DOHH2 (cell line): ENCODE measurements around the gene SLC44A1.

Experiments
- H3F3A ChIP-seq: fragments of 200-600 bp; sonication (generic), shearing (Covaris generic); 2 replicates; pipeline ENCODE4 v1.6.0; 2016; ENCODE audit warnings: antibody characterized with exemption, mild to moderate bottlenecking; ENCODE audit not compliant: control insufficient read depth, insufficient read depth
- H3K27ac ChIP-seq: fragments of 200-600 bp; sonication (generic); 2 replicates; pipeline ENCODE4 v1.5.1; 2014; ENCODE audit warnings: low read depth, mild to moderate bottlenecking, low read length, moderate library complexity
- H3K27me3 ChIP-seq: fragments of 200-600 bp; sonication (generic); 2 replicates; pipeline ENCODE4 v1.6.1; 2014; ENCODE audit warnings: mild to moderate bottlenecking, low read length, mixed read lengths; ENCODE audit not compliant: control insufficient read depth
- H3K36me3 ChIP-seq: fragments of 200-600 bp; sonication (generic); 2 replicates; pipeline ENCODE4 v1.6.1; 2014; ENCODE audit warnings: mild to moderate bottlenecking, low read length, moderate library complexity, mixed read lengths; ENCODE audit not compliant: control insufficient read depth
- H3K4me1 ChIP-seq: fragments of 200-600 bp; sonication (generic); 2 replicates; pipeline ENCODE4 v1.6.1; 2014; ENCODE audit warnings: mild to moderate bottlenecking, low read length, mixed read lengths; ENCODE audit not compliant: control insufficient read depth
- H3K4me2 ChIP-seq: fragments of 200-600 bp; sonication (generic); 2 replicates; pipeline ENCODE4 v1.6.0; 2014; ENCODE audit warnings: mild to moderate bottlenecking, low read length, moderate library complexity
- H3K4me3 ChIP-seq: fragments of 200-600 bp; sonication (generic); 2 replicates; pipeline ENCODE4 v1.5.1; 2014; ENCODE audit warnings: mild to moderate bottlenecking, low read length, mixed read lengths
- H3K79me2 ChIP-seq: fragments of 200-600 bp; sonication (generic); 2 replicates; pipeline ENCODE4 v1.6.1; 2014; ENCODE audit warnings: mild to moderate bottlenecking, low read length, mixed read lengths; ENCODE audit not compliant: control insufficient read depth
- H3K9me2 ChIP-seq: fragments of 200-600 bp; sonication (generic); replicated peaks from 2 replicates; pipeline ENCODE4 v1.6.1; 2014; ENCODE audit warnings: mild to moderate bottlenecking, low read length, mixed read lengths; ENCODE audit not compliant: control insufficient read depth
- H3K9me3 ChIP-seq: fragments of 200-600 bp; sonication (generic); 2 replicates; pipeline ENCODE4 v1.6.1; 2014; ENCODE audit warnings: antibody characterized with exemption, low read length, mixed read lengths; ENCODE audit not compliant: control insufficient read depth, insufficient read depth
- H4K20me1 ChIP-seq: fragments of 200-600 bp; sonication (generic); 2 replicates; pipeline ENCODE4 v1.6.0; 2014; ENCODE audit warnings: low read depth, mild to moderate bottlenecking, antibody characterized with exemption, low read length, moderate library complexity; ENCODE audit not compliant: control insufficient read depth, insufficient read depth
- EZH2phosphoT487 ChIP-seq: fragments of 200-600 bp; sonication (generic); IDR thresholded peaks from 2 replicates; pipeline ENCODE4 v1.6.1; 2017; ENCODE audit warnings: borderline replicate concordance, mild to moderate bottlenecking, antibody characterized with exemption, low read length, moderate library complexity, mixed read lengths
- TF ChIP-seq, protein P1 (sequence below): fragments of 200-600 bp; sonication (generic); IDR thresholded peaks from one replicate; pipeline ENCODE4 v1.5.1; 2014; ENCODE audit warnings: antibody characterized with exemption, mild to moderate bottlenecking, low read depth, low read length; ENCODE audit not compliant: poor library complexity, severe bottlenecking

SLC44A1 gene

DNA sequence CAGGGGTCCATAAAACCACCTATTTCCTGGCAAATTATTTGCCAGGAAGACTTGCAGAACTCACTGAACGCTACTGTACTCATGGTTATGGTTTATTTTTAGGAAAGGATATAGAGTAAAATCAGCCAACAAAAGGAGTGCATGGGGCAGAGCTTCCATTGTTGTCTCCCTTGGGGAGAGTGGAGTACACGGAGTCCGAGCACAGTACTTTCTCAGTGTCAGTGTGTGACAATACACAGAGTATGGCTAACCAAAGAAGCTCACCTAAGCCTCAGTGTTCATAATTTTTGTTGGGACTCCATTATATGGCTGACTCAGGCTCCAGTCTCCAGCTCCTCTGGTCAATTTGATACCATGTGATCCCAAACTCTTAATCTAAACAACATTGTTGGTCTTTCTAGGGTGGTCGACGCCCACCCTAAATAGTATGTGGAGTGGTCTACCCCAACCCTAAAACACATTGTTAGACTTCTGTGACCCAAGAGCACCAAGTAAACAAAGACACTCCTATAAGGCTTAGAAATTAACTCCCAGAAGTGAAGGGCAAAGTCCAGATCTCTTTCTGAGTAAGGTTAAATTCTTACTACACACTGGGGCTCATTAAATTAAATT is 74.9 kb downstream of the SLC44A1 start:
- Histone ChIP-seq H3K79me2 (no peaks in the 10 kb centered on the region), H3K27me3 (no peaks in the 10 kb centered on the region), H3K4me3 (no peak overlapping the region), H3K4me1 (peaks cover 12% of the 10 kb centered on the region), H3K9me3 (no peaks in the 10 kb centered on the region), H3F3A (no peaks in the 10 kb centered on the region), H4K20me1 (no peaks in the 10 kb centered on the region), H3K9me2 (no peaks in the 10 kb centered on the region), H3K4me2 (no peak overlapping the region), H3K27ac (no peak overlapping the region), H3K36me3 (peaks cover 3% of the 10 kb centered on the region; the same call in 1 of the 2 replicates)
- TF ChIP-seq, protein P1, sequence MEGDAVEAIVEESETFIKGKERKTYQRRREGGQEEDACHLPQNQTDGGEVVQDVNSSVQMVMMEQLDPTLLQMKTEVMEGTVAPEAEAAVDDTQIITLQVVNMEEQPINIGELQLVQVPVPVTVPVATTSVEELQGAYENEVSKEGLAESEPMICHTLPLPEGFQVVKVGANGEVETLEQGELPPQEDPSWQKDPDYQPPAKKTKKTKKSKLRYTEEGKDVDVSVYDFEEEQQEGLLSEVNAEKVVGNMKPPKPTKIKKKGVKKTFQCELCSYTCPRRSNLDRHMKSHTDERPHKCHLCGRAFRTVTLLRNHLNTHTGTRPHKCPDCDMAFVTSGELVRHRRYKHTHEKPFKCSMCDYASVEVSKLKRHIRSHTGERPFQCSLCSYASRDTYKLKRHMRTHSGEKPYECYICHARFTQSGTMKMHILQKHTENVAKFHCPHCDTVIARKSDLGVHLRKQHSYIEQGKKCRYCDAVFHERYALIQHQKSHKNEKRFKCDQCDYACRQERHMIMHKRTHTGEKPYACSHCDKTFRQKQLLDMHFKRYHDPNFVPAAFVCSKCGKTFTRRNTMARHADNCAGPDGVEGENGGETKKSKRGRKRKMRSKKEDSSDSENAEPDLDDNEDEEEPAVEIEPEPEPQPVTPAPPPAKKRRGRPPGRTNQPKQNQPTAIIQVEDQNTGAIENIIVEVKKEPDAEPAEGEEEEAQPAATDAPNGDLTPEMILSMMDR, result no peak
- no peak for TF ChIP-seq EZH2phosphoT487

DNA sequence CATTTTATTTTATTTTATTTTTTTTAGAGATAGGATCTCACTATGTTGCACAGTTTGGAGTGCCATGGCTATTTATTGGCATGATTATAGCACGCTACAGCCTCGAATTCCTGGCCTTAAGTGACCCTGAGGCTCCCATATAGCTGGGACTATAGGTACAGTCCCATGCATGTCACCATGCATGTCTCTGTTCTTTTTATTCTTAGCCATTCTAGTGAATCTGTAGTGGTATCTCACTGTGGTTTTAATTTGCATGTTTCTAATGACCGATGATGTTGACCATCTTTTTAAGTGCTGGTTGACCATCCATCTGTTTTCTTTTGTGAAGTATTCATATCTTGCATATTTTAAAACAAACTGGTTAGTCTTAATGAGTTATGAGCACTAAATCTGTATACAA is 76.1 kb downstream of the SLC44A1 start:
- H3F3A ChIP-seq, result no peaks in the 10 kb centered on the region
- H3K4me1 ChIP-seq, result peaks cover 12% of the 10 kb centered on the region
- H3K9me3 ChIP-seq, result no peaks in the 10 kb centered on the region
- H3K9me2 ChIP-seq, result no peaks in the 10 kb centered on the region
- H3K27ac ChIP-seq, result no peak overlapping the region
- H3K36me3 ChIP-seq, result no peaks in the 10 kb centered on the region
- H3K79me2 ChIP-seq, result no peaks in the 10 kb centered on the region
- no peak overlapping the region for H3K4me2 ChIP-seq
- TF ChIP-seq EZH2phosphoT487, result no peak
- TF ChIP-seq, protein P1, result no peak
- H3K27me3 ChIP-seq, result no peaks in the 10 kb centered on the region
- no peaks in the 10 kb centered on the region for H4K20me1 ChIP-seq
- H3K4me3 ChIP-seq, result no peak overlapping the region

DNA sequence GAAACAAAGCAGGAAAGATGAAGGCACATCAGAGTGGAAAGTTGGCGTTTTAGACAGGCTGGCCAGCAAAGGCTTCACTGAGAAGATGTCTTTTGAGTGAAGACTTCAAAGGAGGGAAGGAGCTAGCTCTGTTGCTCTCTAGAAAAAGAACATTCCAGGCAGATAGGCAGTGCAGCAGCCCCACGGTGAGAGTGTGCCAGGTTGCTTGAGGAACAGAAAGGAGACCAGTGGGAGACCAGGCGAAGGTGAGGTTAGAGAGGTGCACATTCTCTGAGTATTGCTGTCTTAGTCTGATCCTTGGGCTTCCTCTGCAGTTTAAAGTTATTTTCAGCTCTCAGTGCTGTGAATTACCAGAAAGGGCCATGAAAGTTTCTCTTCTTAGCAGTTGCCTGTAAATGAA is 83.8 kb downstream of the SLC44A1 start:
- Histone ChIP-seq H3K9me2 (no peaks in the 10 kb centered on the region), H3K36me3 (no peaks in the 10 kb centered on the region), H3K27me3 (no peaks in the 10 kb centered on the region), H4K20me1 (no peaks in the 10 kb centered on the region), H3K27ac (no peak overlapping the region), H3K4me2 (no peak overlapping the region), H3K9me3 (no peaks in the 10 kb centered on the region), H3K4me3 (no peak overlapping the region), H3K4me1 (peaks cover 10% of the 10 kb centered on the region), H3K79me2 (no peaks in the 10 kb centered on the region), H3F3A (no peaks in the 10 kb centered on the region)
- TF ChIP-seq, protein P1, result no peak
- TF ChIP-seq EZH2phosphoT487, result no peak
